ENCODE data around the gene NID2. TPM values are rescaled to one million over a fixed set of nuclear protein-coding genes. Genes with fewer than 3 reads are reported as not detected.

The NID2 gene
- total RNA-seq, 1 donor from 2014 or later = 65.0 TPM

DNA sequence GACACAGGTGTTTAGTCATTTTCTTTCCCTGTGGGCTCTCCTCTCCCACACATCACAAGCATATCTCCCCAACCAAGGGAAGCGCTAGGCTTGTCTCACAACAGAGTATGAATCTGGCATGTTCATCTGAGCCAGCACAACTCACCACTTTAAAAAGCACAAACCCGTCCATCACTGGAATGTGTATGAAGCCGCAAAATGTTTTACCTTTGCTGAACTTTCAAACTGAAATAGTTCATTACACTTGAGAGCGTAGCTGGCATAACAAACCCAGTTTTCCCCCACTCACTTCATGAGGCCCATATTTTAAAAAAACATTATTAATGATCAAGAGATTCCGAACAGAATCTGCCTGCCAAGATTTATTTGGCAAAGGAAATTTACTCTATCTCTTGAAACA lies 15.8 kb downstream of the NID2 start:
- DNase-seq (ENCODE audit: low read depth, low spot score) = no peak

- no peak for DNase-seq (ENCODE audit: low read depth, low spot score)
Measured at GRCh38 chr14:52052288-52052943, 16.4 kb downstream of the NID2 start.

- DNase-seq (ENCODE audit: low read depth, low spot score) = no peak
Measured at GRCh38 chr14:52051871-52052270, 17.0 kb downstream of the NID2 start.

- DNase-seq (ENCODE audit: low read depth, low spot score) = no peak
Measured at GRCh38 chr14:52051251-52051650, 17.6 kb downstream of the NID2 start.

- no peak for DNase-seq (ENCODE audit: low read depth, low spot score)
Measured at GRCh38 chr14:52049721-52050588, 18.9 kb downstream of the NID2 start.

DNA sequence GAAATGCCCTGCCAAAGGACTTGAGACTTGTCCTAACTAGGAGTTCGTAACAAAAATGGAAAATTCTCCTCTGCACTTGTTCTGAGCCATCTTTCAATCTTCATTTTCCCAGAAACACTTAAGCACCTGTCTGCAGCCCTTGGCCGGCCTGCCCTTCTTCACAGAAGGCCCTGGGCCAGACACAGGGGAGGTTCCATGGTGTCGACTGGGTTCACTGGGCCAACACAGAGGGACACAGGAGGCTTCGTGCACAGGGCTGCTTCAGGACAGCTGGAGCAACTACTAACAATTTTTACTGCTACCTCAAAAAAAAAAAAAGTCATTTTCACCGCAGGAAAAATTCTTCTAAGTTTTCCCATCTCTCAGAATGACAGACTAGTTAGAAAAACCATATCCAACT lies 19.6 kb downstream of the NID2 start:
- no peak for DNase-seq (ENCODE audit: low read depth, low spot score)

GRCh38 chr14:52048641-52049204 lies 20.1 kb downstream of the NID2 start:
- DNase-seq (ENCODE audit: low read depth, low spot score) = no peak

DNA sequence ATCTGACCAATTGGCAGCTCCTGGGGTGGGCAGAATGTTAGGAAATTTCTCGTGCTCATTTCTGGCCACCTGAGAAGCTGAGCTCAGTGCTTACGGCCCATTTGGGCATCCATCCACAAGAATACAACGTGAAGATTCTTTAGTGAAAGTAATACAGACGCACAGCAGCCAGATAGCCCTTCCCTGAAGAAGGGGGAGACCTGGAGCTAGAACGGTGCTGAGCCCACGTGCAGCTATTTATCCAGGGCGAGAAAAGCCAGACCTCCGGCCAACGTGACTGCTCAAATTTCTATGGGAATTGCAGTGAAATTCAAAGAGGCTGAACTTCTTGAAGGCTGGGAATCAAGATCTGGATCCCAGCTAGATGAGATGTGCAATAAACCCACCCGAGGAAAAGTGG lies 20.7 kb downstream of the NID2 start:
- DNase-seq (ENCODE audit: low read depth, low spot score) = no peak

DNA sequence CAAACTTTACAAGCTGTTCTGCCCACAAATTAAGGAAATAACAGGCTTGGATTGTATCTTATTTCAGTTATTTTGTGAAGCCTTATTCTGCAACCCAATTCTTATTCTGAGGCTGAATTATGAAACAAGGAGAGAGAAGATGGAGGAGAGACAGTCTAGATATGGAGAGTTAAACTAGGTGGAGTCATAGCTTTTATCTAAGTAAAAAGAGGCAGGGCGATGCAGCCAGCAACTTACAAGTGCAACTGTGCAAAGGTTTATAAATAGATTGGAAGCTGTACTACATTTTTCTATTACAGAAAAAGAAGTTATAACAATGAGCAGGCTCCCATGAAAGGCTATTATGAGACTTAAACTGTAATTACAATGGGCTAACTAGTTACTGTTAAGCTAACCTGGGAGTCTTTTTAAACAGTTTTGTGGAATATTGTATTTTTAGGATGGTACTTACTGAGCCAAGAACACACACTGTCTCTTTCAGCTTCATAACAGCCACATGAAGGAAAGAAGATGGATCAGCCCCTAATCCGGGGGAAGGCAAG lies 22.4 kb downstream of the NID2 start:
- no peak for DNase-seq (ENCODE audit: low read depth, low spot score)

DNA sequence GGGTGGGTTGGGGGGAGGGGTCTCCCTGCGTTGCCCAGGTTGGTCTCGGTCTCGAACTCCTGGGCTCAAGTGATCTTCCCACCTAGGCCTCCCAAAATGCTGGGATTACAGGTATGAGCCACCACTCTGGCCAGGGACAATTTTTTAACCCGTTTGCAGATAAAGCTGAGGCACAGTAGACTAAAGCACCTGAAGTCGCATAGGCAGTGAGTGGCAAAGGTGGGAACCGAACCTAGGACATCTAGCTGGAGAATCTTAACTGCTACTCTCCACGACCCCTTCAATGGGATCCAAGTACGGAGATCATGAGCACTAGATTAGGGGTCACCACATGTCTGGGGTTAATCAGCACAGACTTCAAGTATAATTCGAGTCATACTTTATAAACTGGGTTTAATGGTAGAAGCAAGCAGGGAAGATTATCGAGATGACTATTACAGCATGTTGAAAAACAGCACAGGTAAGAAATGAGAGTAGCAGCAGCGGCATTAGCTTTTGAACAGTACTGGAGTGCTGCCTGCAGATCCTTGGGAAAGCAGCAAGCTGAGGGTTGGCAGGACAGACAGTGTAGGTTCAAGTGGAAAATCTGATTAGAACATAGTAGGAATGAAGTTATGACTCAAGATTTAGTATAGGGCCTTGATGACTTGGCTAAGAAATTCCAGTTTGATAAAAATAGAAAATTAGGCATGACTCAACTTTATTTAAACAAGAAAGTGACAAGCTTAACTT lies 23.9 kb downstream of the NID2 start:
- no peak for DNase-seq (ENCODE audit: low read depth, low spot score)

DNA sequence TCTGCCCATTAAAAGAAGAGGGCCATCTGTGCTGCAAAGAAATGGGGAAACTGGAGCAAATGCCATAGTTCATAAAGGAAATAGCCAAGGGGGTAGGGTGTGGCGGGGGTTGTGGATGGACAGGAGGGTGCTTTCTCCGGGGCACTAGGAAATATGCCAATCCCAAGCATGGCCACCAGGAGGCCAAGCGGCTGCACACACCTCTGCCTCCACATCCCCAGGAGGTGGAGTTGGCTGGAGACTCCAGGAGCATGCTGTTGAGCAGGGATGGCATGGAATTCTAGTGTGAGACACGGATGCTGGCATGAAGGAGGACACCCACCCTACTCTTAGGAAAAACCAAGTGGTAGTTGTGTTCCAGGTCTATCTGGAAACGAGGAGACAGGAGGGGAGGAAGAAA lies 25.2 kb downstream of the NID2 start:
- no peak for DNase-seq (ENCODE audit: low read depth, low spot score)

GRCh38 chr14:52042371-52043289 lies 26.2 kb downstream of the NID2 start:
- DNase-seq (ENCODE audit: low read depth, low spot score) = no peak

GRCh38 chr14:52040598-52040997 lies 28.3 kb downstream of the NID2 start:
- no peak for DNase-seq (ENCODE audit: low read depth, low spot score)

- DNase-seq (ENCODE audit: low read depth, low spot score) = no peak
Measured at GRCh38 chr14:52039124-52039815, 29.6 kb downstream of the NID2 start.

GRCh38 chr14:52033101-52033642 lies 35.7 kb downstream of the NID2 start:
- no peak for DNase-seq (ENCODE audit: low read depth, low spot score)

DNA sequence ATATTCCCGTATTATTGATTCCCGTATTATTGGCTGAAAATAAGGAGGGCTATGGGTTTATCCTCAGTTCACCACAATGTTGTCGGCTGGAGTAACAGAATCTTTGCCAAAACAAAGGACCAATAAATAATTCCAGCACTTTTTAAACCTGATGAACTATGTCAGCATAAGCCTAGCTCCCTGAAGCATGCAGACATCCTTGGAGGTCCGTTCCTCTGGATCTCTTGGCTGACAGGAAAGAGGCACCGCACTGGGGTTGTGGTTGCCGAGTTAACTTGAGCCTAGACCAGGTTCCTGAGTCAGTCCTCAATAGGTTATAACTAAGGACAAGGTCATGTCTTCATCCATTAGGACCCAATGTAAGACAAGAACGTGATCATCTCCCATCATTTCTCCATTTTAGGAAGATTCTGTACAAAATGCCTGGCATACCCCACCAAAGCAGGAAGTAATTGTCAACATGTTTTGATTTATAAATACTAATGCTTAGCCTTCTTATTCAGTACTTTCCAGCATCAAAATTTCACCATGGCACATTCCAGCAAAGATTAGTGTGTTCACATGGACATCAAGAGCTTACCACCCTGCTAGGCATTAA lies 36.6 kb downstream of the NID2 start:
- no peak for DNase-seq (ENCODE audit: low read depth, low spot score)

- no peak for DNase-seq (ENCODE audit: low read depth, low spot score)
Measured at GRCh38 chr14:52031781-52032180, 37.1 kb downstream of the NID2 start.

DNA sequence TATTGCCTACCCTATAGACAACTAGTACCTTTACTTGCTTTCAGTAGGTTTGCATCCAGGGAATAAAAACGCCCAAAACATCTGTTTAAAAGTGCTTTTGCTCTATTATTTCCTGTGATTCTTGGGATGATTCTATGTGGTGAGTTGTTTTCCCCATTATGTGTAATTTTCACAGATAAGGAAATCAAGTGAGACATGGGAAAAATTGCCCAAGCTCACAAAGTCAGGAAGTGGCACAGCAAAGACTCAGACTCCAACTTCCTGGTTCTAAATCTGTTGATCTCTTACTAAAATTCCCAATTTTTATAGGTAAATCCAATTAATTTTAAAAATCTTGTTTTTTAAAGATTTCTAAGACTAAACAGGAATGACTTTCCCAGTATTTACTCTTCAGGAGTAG lies 39.0 kb downstream of the NID2 start:
- peak; percentile 39 for DNase-seq (ENCODE audit: low read depth, low spot score)

- DNase-seq (ENCODE audit: low read depth, low spot score) = no peak
Measured at GRCh38 chr14:52026901-52027300, 42.0 kb downstream of the NID2 start.
